ENCODE results near the gene COPS2. TPM values are rescaled to one million over a fixed set of nuclear protein-coding genes. Genes with fewer than 3 reads are reported as not detected.

The COPS2 gene
- total RNA-seq, 1 experiment from 2014 or later: 112 TPM

- peaks cover 98% of the 10 kb centered on the region for H3K36me3 ChIP-seq (ENCODE audit: insufficient read depth, low read length, poor library complexity, severe bottlenecking)
- no TSS peak for BruUV-seq (replicated peaks)
- H3K9me3 ChIP-seq (ENCODE audit: low read depth, low read length, poor library complexity, severe bottlenecking): no peaks in the 10 kb centered on the region
- ChIA-PET POLR2A (ENCODE audit: low non-redundant PET) (no interaction called here), CTCF (no interaction called here)
- H3K27ac ChIP-seq (ENCODE audit: low read depth, low read length, poor library complexity, severe bottlenecking): no peak overlapping the region
- intact Hi-C loops (cut with micrococcal nuclease; ENCODE audit: unreplicated experiment): no loop called here
- H3K27me3 ChIP-seq (replicated peaks; ENCODE audit: insufficient read depth, low read depth, low read length, poor library complexity): no peaks in the 10 kb centered on the region
- no peak overlapping the region for H3K4me3 ChIP-seq (ENCODE audit: low read depth, low read length, poor library complexity, severe bottlenecking)
- no peak for DNase-seq (ENCODE audit: low spot score)
- H3K4me1 ChIP-seq (ENCODE audit: insufficient read depth, low read length, poor library complexity, severe bottlenecking): no peaks in the 10 kb centered on the region
- TF ChIP-seq EZH2 (IDR thresholded peaks at IDR 0.05; ENCODE audit: borderline replicate concordance, low read depth, low read length, poor library complexity, severe bottlenecking) (no peak), CTCF (conservative IDR thresholded peaks at IDR 0.05; ENCODE audit: low read depth, low read length) (no peak)
Observed at GRCh38 chr15:49131403-49131802, 24.0 kb downstream of the COPS2 start.

GRCh38 chr15:49124371-49124770, 31.0 kb downstream of the COPS2 start:
- POLR2A ChIA-PET (ENCODE audit: low non-redundant PET): no interaction called here
- Histone ChIP-seq H3K9me3 (ENCODE audit: low read depth, low read length, poor library complexity, severe bottlenecking) (no peaks in the 10 kb centered on the region), H3K4me1 (ENCODE audit: insufficient read depth, low read length, poor library complexity, severe bottlenecking) (peaks cover 4% of the 10 kb centered on the region), H3K36me3 (ENCODE audit: insufficient read depth, low read length, poor library complexity, severe bottlenecking) (peaks cover 45% of the 10 kb centered on the region), H3K27me3 (replicated peaks; ENCODE audit: insufficient read depth, low read depth, low read length, poor library complexity) (no peaks in the 10 kb centered on the region), H3K4me3 (ENCODE audit: low read depth, low read length, poor library complexity, severe bottlenecking) (no peak overlapping the region), H3K27ac (ENCODE audit: low read depth, low read length, poor library complexity, severe bottlenecking) (no peak overlapping the region)
- DNase-seq (ENCODE audit: low spot score): no peak
- TF ChIP-seq EZH2 (IDR thresholded peaks at IDR 0.05; ENCODE audit: borderline replicate concordance, low read depth, low read length, poor library complexity, severe bottlenecking): no peak
- no peak for TF ChIP-seq CTCF (conservative IDR thresholded peaks at IDR 0.05; ENCODE audit: low read depth, low read length)
- no TSS peak for BruUV-seq (replicated peaks)
- CTCF ChIA-PET: no interaction called here
- intact Hi-C loops (cut with micrococcal nuclease; ENCODE audit: unreplicated experiment): no loop called here

GRCh38 chr15:49122541-49123062, 32.8 kb downstream of the COPS2 start:
- no TSS peak for BruUV-seq (replicated peaks)
- H3K27ac ChIP-seq (ENCODE audit: low read depth, low read length, poor library complexity, severe bottlenecking): no peak overlapping the region
- TF ChIP-seq EZH2 (IDR thresholded peaks at IDR 0.05; ENCODE audit: borderline replicate concordance, low read depth, low read length, poor library complexity, severe bottlenecking) (no peak), CTCF (conservative IDR thresholded peaks at IDR 0.05; ENCODE audit: low read depth, low read length) (no peak)
- H3K27me3 ChIP-seq (replicated peaks; ENCODE audit: insufficient read depth, low read depth, low read length, poor library complexity): no peaks in the 10 kb centered on the region
- no peak overlapping the region for H3K4me3 ChIP-seq (ENCODE audit: low read depth, low read length, poor library complexity, severe bottlenecking)
- ChIA-PET CTCF (no interaction called here), POLR2A (ENCODE audit: low non-redundant PET) (no interaction called here)
- peaks cover 27% of the 10 kb centered on the region for H3K36me3 ChIP-seq (ENCODE audit: insufficient read depth, low read length, poor library complexity, severe bottlenecking)
- peaks cover 4% of the 10 kb centered on the region for H3K4me1 ChIP-seq (ENCODE audit: insufficient read depth, low read length, poor library complexity, severe bottlenecking)
- DNase-seq (ENCODE audit: low spot score): no peak
- intact Hi-C loops (cut with micrococcal nuclease; ENCODE audit: unreplicated experiment): no loop called here
- H3K9me3 ChIP-seq (ENCODE audit: low read depth, low read length, poor library complexity, severe bottlenecking): no peaks in the 10 kb centered on the region
